GM18909 (cell line): Measurements from ENCODE around the gene ZNF444.
"Not testable (repeated sequence)": the region's sequence is repeated elsewhere in the genome, so short reads cannot be mapped to it uniquely, and the experiment has no call there.

Source experiments
- ATAC-seq: cut with Tn5 transposase; IDR thresholded peaks from one replicate; pipeline ENCODE4 v1.9.1; 2021; ENCODE audit warnings: mild to moderate bottlenecking; ENCODE audit not compliant: unreplicated experiment, poor library complexity

The ZNF444 gene

DNA sequence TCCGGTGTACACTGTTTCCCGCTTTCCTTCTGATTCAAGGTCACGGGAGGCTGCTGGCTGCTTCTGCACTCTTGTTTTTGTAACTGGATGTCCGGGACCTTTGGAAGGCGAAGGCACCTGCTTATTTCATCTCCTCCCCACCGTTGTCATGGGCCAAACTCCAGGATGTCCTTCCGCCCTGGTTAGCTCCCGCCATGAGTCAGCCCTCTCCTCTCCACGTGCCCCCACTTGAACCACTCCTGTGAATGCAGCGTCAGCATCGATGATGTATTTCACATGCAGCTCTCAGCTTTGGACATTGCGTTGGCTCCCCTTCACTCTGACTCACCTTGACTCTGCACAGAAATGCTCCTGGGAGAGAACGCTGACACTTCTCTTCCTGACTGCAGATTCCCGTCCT is 29.2 kb downstream of the ZNF444 start:
- no peak for ATAC-seq

DNA sequence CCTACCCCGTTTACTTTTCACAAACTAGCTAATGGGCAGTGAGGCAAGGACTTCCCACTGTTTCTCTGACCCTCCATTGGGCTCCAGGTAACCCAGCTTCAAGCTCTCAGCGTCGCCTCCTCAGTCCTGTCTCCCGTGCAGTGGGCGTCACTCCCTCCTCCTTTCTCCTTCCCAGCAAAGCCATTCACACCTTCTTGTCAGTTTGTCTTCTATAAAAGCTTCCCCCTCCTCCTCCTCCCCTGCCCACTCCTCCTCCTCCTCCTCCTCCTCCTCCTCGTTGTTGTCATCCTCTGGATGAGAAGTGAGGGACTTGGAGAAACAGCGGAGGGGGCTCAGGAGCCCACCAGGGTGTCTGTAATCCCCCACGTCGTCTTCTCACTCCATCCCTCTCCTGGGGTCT is 33.0 kb downstream of the ZNF444 start:
- ATAC-seq, result no peak

DNA sequence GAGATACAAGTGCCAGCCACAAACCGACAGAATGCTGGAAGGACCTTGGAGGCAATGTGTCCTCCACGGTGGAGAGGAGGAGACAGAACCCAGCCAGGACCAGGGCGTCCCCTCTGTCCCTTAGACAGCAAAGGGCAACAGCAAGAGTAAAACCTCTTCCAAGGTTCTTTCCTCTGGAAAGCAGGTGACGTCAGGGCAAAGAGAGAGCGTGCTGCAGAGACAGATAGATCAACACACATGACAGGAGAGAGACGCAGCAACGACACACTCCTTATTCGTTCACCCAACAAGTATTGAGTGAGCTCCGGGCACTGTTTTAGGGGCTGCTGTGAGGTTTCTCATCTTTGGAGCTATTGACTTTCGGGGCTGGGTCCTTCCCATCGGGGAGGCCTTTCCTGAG is 33.5 kb downstream of the ZNF444 start:
- no peak for ATAC-seq

DNA sequence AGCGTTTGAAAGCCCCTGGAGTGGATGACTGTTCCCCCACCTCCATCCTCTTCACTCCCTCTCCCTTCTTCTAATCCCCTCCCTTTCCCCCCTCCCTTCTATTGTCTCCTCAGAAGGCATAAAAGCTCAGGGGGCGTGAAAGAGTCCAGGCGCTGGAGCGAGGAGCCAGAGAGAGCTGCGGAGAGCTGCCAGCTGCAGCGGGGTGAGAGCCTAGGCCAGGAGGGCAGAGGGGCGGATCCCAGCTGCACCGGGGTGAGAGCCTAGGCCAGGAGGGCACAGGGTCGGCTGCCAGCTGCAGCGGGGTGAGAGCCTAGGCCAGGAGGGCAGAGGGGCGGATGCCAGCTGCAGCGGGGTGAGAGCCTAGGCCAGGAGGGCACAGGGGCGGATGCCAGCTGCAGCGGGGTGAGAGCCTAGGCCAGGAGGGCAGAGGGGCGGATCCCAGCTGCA is 34.8 kb downstream of the ZNF444 start, which contains the start of gene GALP:
Gene GALP, plus strand, starts transcription at position 148 of the 447 bp plus-strand sequence. CDS start 1,101 bp downstream, outside the sequence.
- ATAC-seq, result not testable (repeated sequence)

DNA sequence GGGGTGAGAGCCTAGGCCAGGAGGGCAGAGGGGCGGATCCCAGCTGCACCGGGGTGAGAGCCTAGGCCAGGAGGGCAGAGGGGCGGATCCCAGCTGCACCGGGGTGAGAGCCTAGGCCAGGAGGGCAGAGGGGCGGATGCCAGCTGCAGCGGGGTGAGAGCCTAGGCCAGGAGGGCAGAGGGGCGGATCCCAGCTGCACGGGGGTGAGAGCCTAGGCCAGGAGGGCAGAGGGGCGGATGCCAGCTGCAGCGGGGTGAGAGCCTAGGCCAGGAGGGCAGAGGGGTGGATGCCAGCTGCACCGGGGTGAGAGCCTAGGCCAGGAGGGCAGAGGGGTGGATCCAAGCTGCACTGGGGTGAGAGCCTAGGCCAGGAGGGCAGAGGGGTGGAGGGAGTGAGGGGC is 35.2 kb downstream of the ZNF444 start:
- ATAC-seq, result not testable (repeated sequence)

DNA sequence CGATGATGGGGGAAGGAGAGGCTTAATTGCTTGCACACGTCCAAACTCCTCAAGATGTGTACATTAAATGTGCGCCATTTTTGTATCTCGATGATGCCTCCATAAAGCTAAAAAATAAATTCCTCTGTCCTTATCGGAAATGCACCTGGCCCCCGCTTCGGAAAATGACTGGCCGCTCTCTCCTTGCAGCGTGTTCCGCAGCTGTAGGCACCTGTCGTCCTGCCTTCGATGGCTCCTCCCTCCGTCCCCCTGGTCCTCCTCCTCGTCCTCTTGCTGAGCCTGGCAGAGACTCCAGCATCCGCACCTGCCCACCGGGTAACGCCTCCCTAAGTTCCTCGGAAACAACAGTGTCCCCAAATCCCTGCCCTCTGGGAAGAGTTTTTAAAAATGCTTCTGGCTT is 35.8 kb downstream of the ZNF444 start:
- ATAC-seq, result no peak

DNA sequence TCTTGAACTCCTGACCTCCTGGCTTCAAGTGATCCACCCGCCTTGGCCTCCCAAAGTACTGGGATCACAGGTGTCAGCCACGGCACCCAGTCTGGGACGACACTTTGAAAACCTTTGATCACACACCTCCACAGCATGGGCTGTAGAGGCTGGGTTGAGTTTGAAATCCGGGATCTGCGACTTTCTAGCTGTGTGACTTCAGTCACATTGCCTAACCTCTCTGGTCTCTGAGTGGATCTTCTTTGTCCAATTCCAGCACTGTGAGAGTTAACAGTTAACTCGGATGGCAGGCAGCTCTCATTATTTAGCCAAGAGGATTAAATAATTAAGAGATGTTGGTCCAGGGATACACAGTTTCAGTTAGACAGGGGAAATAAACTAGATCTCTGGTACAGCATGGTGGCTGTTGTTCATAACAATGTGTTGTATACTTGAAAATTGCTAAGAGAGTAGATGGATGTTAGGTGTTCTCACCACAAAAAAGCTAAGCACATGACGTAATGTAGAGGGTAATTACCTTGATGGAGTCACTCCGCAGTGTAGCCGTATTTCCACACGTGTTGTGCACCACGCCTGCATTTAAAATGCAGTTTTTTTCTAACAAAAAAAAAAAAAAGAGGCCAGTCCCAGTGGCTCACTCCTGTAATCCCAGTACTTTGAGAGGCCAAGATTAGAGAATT is 36.6 kb downstream of the ZNF444 start:
- ATAC-seq, result no peak

DNA sequence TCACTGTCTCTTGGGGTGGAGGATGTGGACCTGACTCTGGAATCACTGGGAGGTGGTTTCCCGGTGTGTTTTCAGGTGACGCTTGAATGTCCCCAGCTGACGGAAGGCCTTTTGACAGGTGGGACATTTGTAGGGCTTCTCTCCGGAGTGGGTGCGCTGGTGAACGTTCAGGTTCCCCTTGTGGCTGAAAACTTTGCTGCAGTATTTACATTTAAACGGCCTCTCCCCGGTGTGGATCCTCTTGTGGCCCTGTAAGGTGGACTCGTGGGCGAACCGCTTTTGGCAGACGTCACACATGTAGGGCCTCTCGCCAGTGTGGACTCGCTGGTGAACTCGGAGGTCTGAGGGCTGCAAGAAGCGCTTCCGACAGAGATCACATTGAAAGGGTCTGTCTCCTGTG is 48.7 kb downstream of the ZNF444 start:
- no peak for ATAC-seq

DNA sequence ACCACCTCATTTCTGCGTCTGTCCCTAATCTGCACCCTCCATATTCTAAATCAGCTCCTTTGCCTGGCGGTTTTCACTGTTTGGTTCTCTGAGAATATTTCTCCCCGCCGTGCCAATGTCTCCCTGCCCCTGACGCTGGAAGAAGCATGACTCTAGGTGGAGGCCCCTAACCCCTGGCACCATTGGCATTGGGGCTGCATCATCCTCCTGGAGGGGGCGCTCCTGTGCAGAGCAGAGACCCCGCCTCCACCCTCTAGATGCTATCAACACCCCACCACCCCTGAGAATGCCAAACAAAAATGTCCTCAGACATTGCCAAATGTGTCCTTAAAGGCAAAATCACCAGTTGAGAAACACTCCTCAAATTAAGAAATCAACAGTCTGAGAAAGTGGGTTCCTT is 50.0 kb downstream of the ZNF444 start:
- ATAC-seq, result no peak

DNA sequence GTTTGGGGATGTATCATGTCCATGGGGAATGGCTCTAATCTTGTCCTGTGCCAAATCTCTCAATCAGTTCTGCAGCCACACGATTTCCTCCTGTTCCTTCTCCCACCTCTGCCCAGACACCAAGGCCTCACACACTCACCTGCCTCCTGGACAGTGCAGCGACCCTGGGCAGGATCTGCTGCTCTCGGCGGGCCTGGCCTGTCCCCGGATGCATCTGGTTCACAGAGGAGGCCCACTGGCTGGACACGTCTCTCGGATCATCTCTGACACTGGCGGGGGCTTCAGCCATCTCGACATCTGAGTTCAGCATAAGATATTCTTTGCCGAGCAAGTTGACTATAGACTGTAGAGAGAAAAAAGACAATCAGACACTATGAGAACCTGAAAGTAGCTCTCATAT is 50.6 kb downstream of the ZNF444 start:
- ATAC-seq, result no peak

DNA sequence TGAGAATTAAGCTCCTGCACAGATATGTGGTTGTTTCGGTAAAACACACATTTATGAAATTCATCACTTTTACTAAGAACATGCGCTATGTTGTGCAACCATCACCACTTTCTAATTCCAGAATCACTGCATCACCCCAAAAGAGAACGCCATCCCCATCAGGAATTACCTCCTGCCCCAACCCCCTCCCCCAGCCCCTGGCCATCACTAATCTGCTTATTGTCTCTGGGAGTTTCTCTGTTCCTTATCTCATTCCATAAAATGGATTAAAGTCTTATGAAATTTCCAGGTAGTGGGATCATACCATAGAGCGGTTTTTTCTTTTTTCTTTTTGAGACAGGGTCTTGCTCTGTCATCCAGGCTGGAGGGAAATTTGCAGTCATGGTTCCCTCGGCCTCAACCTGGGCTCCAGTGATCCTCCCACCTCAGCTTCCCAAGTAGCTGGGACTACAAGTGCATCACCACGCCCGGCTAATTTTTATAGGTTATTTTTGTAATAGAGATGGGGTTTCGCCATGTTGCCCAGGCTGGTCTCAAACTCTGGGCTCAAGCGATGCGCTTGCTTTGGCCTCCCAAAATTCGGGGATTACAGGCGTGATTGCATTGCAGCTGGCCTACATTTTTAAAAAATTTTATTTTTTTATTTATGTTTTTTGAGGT is 53.0 kb downstream of the ZNF444 start:
- no peak for ATAC-seq

DNA sequence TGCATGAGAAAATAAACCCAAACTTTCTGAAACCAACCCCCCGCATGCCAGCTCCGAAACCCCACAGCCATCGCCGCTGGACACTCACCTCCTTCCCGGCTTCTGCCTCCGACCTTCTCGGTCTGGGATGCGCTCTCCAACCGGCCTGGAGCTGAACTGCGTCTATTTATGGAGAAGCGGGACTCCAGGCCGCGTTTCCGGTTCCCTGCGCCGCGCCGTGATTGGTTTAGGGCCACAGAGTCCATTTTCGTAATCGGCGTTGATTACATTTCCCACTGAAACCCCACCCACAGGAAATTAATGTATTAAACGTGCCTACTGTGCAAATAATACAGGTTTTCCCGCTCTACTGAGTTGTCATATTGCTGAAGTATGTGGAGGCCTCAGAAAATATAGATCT is 56.6 kb downstream of the ZNF444 start, which contains the start of gene ZSCAN5B:
Gene ZSCAN5B, minus strand, starts transcription at position 138 of the 400 bp plus-strand sequence. CDS start 4,731 bp downstream, outside the sequence.
- ATAC-seq, result not testable (repeated sequence)

DNA sequence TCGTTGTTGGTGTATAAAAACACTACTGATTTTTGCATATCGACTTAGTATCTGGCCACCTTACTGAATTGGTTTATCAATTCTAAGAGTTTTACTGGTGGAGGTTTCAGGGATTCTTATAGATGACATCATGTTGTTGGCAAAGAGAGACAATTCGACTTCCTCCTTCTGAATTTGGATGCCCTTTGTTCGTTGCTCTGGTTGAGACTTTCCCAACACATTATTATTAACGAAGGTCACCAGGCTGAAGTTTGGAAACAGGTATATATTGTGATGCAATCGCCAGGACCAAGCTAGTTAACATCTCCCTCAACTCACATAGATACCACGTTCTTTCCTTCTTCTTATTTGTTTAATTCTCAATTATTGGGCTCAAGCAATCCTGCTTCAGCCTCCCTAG is 58.6 kb downstream of the ZNF444 start:
- ATAC-seq, result no peak

DNA sequence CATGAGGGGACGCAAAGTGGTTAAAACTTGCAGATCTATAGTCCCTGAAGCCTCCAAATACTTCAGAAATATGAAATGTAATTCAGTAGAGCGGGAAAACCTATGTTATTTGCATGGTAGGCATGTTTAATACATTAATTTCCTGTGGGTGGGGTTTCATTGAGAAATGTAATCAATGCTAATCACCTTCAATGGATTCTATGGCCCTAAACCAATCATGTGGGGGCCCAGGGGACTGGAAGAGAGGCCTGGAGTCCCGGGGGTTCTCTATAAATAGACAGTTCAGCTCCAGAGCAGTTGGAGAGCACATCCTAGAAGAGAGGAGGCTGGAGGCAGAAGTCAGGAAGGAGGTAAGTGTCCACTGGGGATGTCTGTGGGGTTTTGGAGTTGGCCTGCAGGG is 60.9 kb downstream of the ZNF444 start, which contains the start of gene ZSCAN5C:
Gene ZSCAN5C, plus strand, starts transcription at position 301 of the 400 bp plus-strand sequence. CDS start 3,641 bp downstream, outside the sequence.
- no peak for ATAC-seq

DNA sequence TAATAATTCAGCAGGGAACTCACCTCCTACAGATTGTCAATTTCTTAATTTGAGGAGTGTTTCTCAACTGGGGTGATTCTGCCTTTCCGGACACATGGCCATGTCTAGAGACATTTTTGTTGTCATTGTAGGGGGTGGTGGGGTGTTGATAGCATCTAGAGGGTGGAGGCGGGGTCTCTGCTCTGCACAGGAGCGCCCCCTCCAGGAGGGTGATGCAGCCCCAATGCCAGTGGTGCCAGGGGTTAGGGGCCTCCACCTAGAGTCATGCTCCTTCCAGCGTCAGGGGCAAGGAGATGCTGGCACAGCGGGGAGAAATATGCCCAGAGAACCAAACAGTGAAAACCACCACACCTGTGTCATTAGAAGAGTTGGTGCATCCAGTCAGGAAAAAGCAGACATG is 66.5 kb downstream of the ZNF444 start:
- not testable (repeated sequence) for ATAC-seq

DNA sequence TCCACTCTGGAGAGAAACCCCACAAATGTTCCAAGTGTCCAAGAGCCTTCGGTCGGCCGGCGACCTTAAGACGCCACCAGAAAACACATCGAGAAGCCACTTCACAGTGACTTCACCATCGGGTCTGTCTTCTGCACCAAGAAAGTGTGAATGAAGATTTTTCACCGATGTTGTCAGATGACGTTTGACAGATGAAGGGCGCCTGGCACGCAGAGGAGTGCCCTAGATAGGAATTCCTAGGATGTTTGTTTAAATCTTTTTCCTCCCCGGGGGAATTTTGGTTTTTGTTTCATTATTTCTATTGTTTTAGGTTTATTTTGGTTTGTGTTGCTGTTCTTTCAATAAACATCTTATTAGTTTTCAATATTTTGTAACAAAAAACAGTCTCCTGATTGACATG is 68.0 kb downstream of the ZNF444 start:
- no peak for ATAC-seq

DNA sequence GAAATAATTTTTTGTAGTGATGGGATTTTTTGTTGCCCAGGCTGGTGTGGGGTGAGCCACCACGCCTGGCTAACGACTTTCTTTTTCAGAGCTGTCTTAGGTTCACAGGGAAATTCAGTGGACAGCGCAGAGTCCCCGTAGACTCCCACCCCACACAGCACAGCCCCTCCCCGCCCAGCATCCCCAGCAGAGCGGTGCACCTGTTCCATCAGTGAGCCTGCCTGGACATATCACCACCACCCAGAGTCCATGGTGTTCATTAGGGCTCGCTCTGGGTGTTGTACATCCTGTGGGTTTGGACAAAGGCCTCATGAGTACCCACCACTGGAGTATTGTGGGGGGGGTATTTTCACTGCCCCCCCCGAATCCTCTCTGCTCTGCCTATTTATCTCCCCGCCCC is 68.9 kb downstream of the ZNF444 start:
- not testable (repeated sequence) for ATAC-seq
